Raji (cell line): ENCODE measurements around the gene AQP1.

ENCODE experiments used
- POLR2A ChIP-seq: IDR thresholded peaks from 2 replicates; pipeline ENCODE4 v1.6.1; 2011; ENCODE audit warnings: low read depth, low read length, control low read depth; ENCODE audit not compliant: insufficient read depth

Gene AQP1

DNA sequence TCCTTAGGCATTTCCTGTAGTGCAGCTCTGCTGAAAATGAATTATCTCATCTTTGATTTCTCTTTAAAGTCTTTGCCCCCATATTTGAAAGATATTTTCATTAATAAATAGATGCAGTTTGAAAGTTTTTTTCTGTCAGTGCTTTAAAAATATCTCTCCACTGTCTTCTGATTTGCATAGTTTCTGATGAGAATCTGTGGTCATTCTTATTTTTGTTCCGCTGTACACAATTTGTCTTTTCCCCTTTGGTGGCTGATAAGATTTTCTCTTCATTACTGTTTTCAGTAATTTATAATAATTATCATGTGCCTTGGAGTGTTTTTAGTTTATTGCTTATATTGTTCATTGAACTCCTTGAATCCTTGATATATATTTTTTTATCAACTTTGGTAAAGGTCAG is 45.1 kb downstream of the AQP1 start:
- no peak for TF ChIP-seq POLR2A

DNA sequence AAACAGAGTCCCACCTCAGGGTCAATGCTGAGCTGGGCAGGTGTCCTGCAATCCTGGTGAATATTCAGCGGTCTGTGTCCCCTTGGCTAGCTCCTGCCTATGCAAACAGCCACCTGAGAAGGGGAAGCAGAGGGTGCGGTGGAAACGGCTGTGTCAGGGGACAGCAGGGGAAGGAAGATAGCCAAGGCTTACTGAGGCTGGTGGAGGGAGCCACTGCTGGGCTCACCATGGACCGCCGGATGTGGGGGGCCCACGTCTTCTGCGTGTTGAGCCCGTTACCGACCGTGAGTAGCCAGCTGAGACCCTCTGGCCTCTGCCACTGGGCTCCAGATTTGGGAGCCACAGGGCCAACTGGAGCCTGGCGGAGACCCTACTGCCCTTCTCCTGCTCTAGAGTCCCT is 52.2 kb downstream of the AQP1 start, which contains the start of gene GHRHR:
Gene GHRHR, plus strand, starts transcription at position 112 of the 400 bp plus-strand sequence. Its CDS starts 116 bp downstream, at position 228.
- no peak for TF ChIP-seq POLR2A

- TF ChIP-seq POLR2A, result no peak
Measured at GRCh38 chr7:30965372-30965771, 53.7 kb downstream of the AQP1 start.

- TF ChIP-seq POLR2A, result no peak
Measured at GRCh38 chr7:30965883-30966282, 54.2 kb downstream of the AQP1 start.

- no peak for TF ChIP-seq POLR2A
Measured at GRCh38 chr7:30968294-30968693, 56.6 kb downstream of the AQP1 start.

- no peak for TF ChIP-seq POLR2A
Measured at GRCh38 chr7:30968747-30969603, 57.3 kb downstream of the AQP1 start.

DNA sequence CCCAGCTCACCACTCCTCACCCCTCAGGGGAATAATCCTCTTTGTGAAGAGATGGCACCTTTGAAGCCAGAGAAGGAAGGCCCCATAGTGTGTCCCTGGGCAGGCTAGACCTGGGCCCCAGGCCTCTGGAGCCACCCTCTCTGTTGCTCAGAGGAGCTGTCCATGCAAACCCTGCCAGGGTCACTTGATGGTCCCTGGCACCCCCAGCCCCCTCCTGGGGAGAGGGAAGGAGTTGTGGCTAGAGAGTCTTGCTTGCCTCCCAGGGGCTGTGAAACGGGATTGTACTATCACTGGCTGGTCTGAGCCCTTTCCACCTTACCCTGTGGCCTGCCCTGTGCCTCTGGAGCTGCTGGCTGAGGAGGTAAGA is 57.9 kb downstream of the AQP1 start:
- TF ChIP-seq POLR2A, result no peak

DNA sequence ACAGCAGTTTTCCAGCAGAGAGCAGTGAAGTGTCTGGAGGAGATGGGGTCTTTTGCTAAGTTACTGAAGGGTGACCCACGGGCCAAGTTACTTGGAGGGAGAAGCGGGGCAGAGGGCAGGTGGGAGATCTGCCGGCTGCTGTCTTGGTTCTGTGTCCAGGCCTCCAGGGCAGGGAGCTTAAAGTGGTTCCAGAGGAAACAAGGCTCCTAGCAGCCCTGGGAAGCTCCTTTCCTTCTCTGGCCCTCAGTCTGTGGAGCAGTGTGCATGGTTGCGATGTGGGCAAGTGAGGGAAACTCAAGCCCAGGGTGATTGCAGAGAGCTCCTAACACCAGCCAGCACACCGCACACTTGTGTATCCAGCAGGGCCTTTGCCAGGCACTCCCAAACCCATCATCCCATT is 58.4 kb downstream of the AQP1 start:
- TF ChIP-seq POLR2A, result no peak

DNA sequence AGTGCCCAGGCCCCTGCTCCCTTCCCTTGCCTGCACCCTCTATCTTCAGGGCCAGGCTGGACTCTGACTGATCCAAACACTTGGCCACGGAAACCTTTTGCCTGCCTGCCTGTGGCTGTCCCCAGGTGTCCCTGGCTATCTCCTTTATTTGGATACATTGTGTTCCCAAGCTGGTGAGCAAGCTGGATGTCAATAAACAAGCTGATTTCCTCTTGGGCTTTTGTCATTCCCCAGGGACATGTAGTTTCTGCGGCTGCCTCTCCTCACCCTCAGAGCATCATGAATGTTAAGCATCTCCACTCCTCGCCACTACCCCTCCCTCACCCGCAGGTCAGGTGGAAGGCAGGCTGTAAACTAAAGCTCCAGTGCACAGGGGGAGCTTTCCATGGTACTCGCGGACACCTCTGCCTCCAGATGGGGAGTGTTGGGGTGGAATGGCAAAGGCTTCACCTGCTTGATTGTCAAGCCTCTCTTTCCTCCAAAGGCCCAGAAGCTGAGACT is 59.0 kb downstream of the AQP1 start:
- TF ChIP-seq POLR2A, result no peak

GRCh38 chr7:30971440-30971839 is 59.8 kb downstream of the AQP1 start:
- TF ChIP-seq POLR2A, result no peak

DNA sequence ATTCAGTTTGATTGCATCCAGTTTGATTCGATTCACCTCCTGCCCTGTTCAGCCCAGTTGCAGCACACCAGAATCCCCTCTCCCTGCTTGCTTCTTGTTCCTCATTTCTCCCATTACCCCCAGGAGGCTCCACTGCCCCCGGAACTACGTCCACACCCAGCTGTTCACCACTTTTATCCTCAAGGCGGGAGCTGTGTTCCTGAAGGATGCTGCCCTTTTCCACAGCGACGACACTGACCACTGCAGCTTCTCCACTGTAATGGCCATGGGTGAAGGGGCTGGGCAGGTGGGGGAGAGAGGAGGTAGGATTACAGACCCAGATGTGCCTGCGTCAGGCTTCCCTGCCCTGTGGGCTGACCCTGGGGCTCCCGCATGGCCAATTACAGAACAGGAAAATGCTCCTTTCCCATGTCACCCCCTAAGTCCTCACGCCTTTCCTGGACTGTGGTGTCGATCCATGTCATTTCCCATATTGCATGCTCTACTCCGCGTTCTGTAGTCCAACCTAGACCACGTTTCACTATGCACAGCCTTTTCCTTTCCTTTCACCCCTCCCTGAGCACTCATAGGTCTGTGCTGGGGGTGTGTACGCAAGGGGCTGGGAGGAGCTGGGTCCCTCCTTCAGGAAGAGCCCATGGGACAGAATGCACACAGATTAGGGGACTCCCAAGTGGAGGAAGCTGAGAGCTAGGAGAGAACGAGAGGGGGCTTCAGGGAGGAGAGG is 60.3 kb downstream of the AQP1 start:
- TF ChIP-seq POLR2A, result no peak

- no peak for TF ChIP-seq POLR2A
Measured at GRCh38 chr7:30973292-30973691, 61.6 kb downstream of the AQP1 start.

GRCh38 chr7:30973791-30974604 is 62.3 kb downstream of the AQP1 start:
- no peak for TF ChIP-seq POLR2A

DNA sequence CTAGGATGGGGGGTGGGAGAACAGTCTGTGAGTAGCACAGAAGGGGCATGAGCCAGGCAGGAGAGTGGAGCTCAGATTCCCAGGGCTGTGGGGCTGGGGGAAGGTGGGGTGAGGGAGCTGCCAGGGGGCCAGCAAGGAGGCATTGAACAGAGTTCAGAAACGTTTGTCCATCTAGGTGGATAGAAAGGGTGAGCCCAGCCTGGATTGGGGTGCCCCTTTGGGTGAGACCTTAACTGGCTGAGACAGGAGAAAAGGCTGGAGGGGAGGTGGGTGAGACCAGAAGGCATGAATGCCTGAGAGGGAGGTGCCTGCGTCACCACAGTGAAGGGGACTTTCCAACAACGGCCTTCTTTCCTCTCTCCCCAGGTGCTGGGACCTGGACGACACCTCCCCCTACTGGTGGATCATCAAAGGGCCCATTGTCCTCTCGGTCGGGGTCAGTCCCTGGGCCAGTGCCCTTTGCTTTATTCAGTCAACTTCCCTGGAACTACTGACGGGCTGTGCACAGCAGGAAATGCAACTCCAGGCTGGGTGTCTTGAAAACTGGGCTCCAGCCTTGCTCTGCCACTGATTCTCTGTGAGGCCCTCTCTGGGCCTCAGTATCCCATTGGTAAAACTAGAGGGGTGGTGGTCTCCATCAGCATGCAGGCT is 63.1 kb downstream of the AQP1 start:
- no peak for TF ChIP-seq POLR2A
